Left ventricle myocardium inferior (tissue), 1 donor: ENCODE data around the gene ACTL9. TPM values are rescaled to one million over a fixed set of nuclear protein-coding genes. Genes with fewer than 3 reads are reported as not detected.

Experiments used
- DNase-seq: peaks from one replicate; pipeline ENCODE4 v3.0.0-alpha.2; 2020
- H3K27ac ChIP-seq: fragments of 200-600 bp; replicated peaks from 2 replicates; pipeline ENCODE4 v1.8.0; 2021
- H3K27me3 ChIP-seq: fragments of 200-600 bp; 2 replicates; pipeline ENCODE4 v1.8.0; 2021; ENCODE audit warnings: low read depth
- H3K36me3 ChIP-seq: fragments of 200-600 bp; 2 replicates; pipeline ENCODE4 v1.8.0; 2021
- H3K4me1 ChIP-seq: fragments of 200-600 bp; 2 replicates; pipeline ENCODE4 v1.8.0; 2021
- H3K4me3 ChIP-seq: fragments of 200-600 bp; 2 replicates; pipeline ENCODE4 v1.8.0; 2021; ENCODE audit warnings: mild to moderate bottlenecking, moderate library complexity
- H3K9me3 ChIP-seq: fragments of 200-600 bp; replicated peaks from 2 replicates; pipeline ENCODE4 v1.8.0; 2021
- CTCF ChIP-seq: fragments of 200-600 bp; IDR thresholded peaks from 2 replicates; pipeline ENCODE4 v1.8.0; 2021; ENCODE audit warnings: antibody characterized with exemption, mild to moderate bottlenecking, borderline replicate concordance
- intact Hi-C: fragments of 100-400 bp; cut with micrococcal nuclease; formaldehyde crosslinking; loops from one replicate; pipeline ENCODE4 v1.11.0; 2022
- total RNA-seq: library from RNA; stranded (reverse); fragmentation: NEBNext Ultra II Directional; extraction: Animal tissue kit (Norgen Biotek cat#: 25700); gene quantifications from one replicate; pipeline ENCODE4 v1.2.1, GENCODE V29; 2021
- donor health status: DM: no; HTN: yes; CAD: no; lungs with severe emphysema.

ACTL9 gene
- total RNA-seq, 1 donor from 2014 or later, result not detected

GRCh38 chr19:8675066-8675465, 23.5 kb downstream of the ACTL9 start:
- DNase-seq, result no peak
- H3K27me3 ChIP-seq, result peaks cover 16% of the 10 kb centered on the region
- intact Hi-C loops, result no loop called here

GRCh38 chr19:8673276-8673891, 25.2 kb downstream of the ACTL9 start:
- intact Hi-C loops, result no loop called here
- Histone ChIP-seq H3K27me3 (peaks cover 30% of the 10 kb centered on the region), H3K36me3 (no peaks in the 10 kb centered on the region), H3K4me3 (no peak overlapping the region), H3K4me1 (no peaks in the 10 kb centered on the region), H3K27ac (no peak overlapping the region), H3K9me3 (peaks cover 2% of the 10 kb centered on the region)
- DNase-seq, result no peak
- no peak for TF ChIP-seq CTCF

More at GRCh38 chr19:8675066-8675465, 23.5 kb downstream of the ACTL9 start:
- H3K36me3 ChIP-seq, result no peaks in the 10 kb centered on the region
- no peak overlapping the region for H3K27ac ChIP-seq
- H3K9me3 ChIP-seq, result no peaks in the 10 kb centered on the region
- no peak overlapping the region for H3K4me3 ChIP-seq
- no peak for TF ChIP-seq CTCF
- H3K4me1 ChIP-seq, result no peaks in the 10 kb centered on the region

GRCh38 chr19:8666814-8667405, 31.7 kb downstream of the ACTL9 start:
- no peak for TF ChIP-seq CTCF
- Histone ChIP-seq H3K27ac (no peak overlapping the region), H3K9me3 (peaks cover 12% of the 10 kb centered on the region)

GRCh38 chr19:8665468-8666213, 33.0 kb downstream of the ACTL9 start:
- TF ChIP-seq CTCF, result no peak
- no peaks in the 10 kb centered on the region for H3K36me3 ChIP-seq
- no peaks in the 10 kb centered on the region for H3K4me1 ChIP-seq
- peaks cover 85% of the 10 kb centered on the region for H3K27me3 ChIP-seq
- H3K4me3 ChIP-seq, result no peak overlapping the region
- DNase-seq, result no peak
- H3K27ac ChIP-seq, result no peak overlapping the region
- peaks cover 12% of the 10 kb centered on the region for H3K9me3 ChIP-seq
- intact Hi-C loops, result no loop called here

More at GRCh38 chr19:8666814-8667405, 31.7 kb downstream of the ACTL9 start:
- no peaks in the 10 kb centered on the region for H3K4me1 ChIP-seq
- H3K36me3 ChIP-seq, result no peaks in the 10 kb centered on the region
- H3K4me3 ChIP-seq, result no peak overlapping the region
- DNase-seq, result no peak
- peaks cover 76% of the 10 kb centered on the region for H3K27me3 ChIP-seq
- intact Hi-C loops, result no loop called here

- Histone ChIP-seq H3K36me3 (no peaks in the 10 kb centered on the region), H3K4me3 (no peak overlapping the region), H3K27ac (no peak overlapping the region), H3K27me3 (peaks cover 85% of the 10 kb centered on the region), H3K4me1 (no peaks in the 10 kb centered on the region), H3K9me3 (peaks cover 12% of the 10 kb centered on the region)
- no peak for TF ChIP-seq CTCF
- intact Hi-C loops, result no loop called here
- no peak for DNase-seq
These were observed 33.9 kb downstream of the ACTL9 start for GRCh38 chr19:8664671-8665057.
